NCI-H1436 (cell line): ENCODE data around the gene GHSR.

ENCODE experiments used
- DNase-seq: peaks from one replicate; lab custom pipeline; 2025; lab: John Stamatoyannopoulos, UW

The GHSR gene

GRCh38 chr3:172447611-172448579, at the start of gene GHSR:
Gene GHSR, minus strand, starts transcription at chr3:172448456. Its CDS starts 43 bp downstream, at chr3:172448413.
- DNase-seq = no peak

GRCh38 chr3:172490198-172490669, 42.0 kb upstream of the GHSR start:
- DNase-seq = peak; percentile 62

GRCh38 chr3:172478116-172478515, 29.9 kb upstream of the GHSR start:
- DNase-seq = no peak

GRCh38 chr3:172476347-172476746, 28.1 kb upstream of the GHSR start:
- DNase-seq = no peak

- no peak for DNase-seq
Measured at GRCh38 chr3:172475703-172476102, 27.4 kb upstream of the GHSR start.

- no peak for DNase-seq
Measured at GRCh38 chr3:172471903-172472302, 23.6 kb upstream of the GHSR start.

GRCh38 chr3:172470588-172470987, 22.3 kb upstream of the GHSR start:
- DNase-seq = no peak

- DNase-seq = no peak
Measured at GRCh38 chr3:172467170-172467824, 19.0 kb upstream of the GHSR start.

- no peak for DNase-seq
Measured at GRCh38 chr3:172466553-172467130, 18.4 kb upstream of the GHSR start.

GRCh38 chr3:172465281-172465680, 17.0 kb upstream of the GHSR start:
- no peak for DNase-seq

- DNase-seq = no peak
Measured at GRCh38 chr3:172464306-172464705, 16.1 kb upstream of the GHSR start.

GRCh38 chr3:172461530-172462138, 13.4 kb upstream of the GHSR start:
- peak; percentile 27 for DNase-seq

GRCh38 chr3:172456404-172456803, 8.1 kb upstream of the GHSR start:
- DNase-seq = no peak

- no peak for DNase-seq
Measured at GRCh38 chr3:172454180-172454579, 5.9 kb upstream of the GHSR start.

GRCh38 chr3:172449466-172450149, 1.4 kb upstream of the GHSR start:
- DNase-seq = no peak

- no peak for DNase-seq
Measured at GRCh38 chr3:172448661-172449465, 607 bp upstream of the GHSR start.

- no peak for DNase-seq
Measured at GRCh38 chr3:172446198-172446597, 2.1 kb downstream of the GHSR start.

GRCh38 chr3:172444821-172445220, 3.4 kb downstream of the GHSR start:
- no peak for DNase-seq

GRCh38 chr3:172442606-172443005, 5.7 kb downstream of the GHSR start:
- no peak for DNase-seq

- DNase-seq = no peak
Measured at GRCh38 chr3:172441581-172441980, 6.7 kb downstream of the GHSR start.

- DNase-seq = no peak
Measured at GRCh38 chr3:172438186-172438585, 10.1 kb downstream of the GHSR start.
